ENCODE measurements around the gene SUPT3H. TPM values are rescaled to one million over a fixed set of nuclear protein-coding genes. Genes with fewer than 3 reads are reported as not detected.

The SUPT3H gene
- total and polyA plus RNA-seq, 12 donors = 2.1 to 6.2 (median 3.5) TPM

DNA sequence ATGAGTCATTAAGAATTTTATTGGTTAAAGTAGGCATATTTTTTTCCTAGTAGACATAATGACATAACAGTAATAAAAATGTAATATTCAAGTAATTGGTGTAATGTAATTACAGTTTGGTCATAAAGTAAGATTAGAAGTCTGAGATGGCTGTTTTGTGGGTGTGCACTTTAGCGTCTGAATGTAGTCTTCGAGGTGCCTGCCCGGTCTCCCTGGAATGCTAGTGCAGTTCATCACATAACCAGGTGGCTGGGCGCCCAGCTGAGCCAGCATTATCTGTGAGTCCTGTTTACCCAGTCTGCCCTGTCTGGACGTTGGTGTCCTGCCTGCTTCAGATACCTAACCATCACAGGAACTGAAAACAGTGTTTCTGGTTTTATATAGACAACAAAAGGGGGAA, 571.1 kb downstream of the SUPT3H start:
- no peak overlapping the region for H3K4me3 ChIP-seq
- DNase-seq (no peak), ATAC-seq (no peak)
- TF ChIP-seq, protein P1, sequence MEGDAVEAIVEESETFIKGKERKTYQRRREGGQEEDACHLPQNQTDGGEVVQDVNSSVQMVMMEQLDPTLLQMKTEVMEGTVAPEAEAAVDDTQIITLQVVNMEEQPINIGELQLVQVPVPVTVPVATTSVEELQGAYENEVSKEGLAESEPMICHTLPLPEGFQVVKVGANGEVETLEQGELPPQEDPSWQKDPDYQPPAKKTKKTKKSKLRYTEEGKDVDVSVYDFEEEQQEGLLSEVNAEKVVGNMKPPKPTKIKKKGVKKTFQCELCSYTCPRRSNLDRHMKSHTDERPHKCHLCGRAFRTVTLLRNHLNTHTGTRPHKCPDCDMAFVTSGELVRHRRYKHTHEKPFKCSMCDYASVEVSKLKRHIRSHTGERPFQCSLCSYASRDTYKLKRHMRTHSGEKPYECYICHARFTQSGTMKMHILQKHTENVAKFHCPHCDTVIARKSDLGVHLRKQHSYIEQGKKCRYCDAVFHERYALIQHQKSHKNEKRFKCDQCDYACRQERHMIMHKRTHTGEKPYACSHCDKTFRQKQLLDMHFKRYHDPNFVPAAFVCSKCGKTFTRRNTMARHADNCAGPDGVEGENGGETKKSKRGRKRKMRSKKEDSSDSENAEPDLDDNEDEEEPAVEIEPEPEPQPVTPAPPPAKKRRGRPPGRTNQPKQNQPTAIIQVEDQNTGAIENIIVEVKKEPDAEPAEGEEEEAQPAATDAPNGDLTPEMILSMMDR (IDR thresholded peaks at IDR 0.05) = no peak
- intact Hi-C loops (cut with DNase I) = loop anchor here in 1 of 10 donors (10.0 kb wide), 1 partner anchor 312 kb away; no protein-coding TSS in a partner anchor
- H3K4me1 ChIP-seq = peaks cover 0 to 6% (median 0%) of the 10 kb centered on the region in 9 donors
- no peaks in the 10 kb centered on the region for H3K27me3 ChIP-seq
- H3K9me3 ChIP-seq = no peaks in the 10 kb centered on the region
- WGBS, 2 donors = 62 to 82% methylated on average over 5 of the region's 5 CpGs
- H3K36me3 ChIP-seq = no peaks in the 10 kb centered on the region
- no peak overlapping the region for H3K27ac ChIP-seq

DNA sequence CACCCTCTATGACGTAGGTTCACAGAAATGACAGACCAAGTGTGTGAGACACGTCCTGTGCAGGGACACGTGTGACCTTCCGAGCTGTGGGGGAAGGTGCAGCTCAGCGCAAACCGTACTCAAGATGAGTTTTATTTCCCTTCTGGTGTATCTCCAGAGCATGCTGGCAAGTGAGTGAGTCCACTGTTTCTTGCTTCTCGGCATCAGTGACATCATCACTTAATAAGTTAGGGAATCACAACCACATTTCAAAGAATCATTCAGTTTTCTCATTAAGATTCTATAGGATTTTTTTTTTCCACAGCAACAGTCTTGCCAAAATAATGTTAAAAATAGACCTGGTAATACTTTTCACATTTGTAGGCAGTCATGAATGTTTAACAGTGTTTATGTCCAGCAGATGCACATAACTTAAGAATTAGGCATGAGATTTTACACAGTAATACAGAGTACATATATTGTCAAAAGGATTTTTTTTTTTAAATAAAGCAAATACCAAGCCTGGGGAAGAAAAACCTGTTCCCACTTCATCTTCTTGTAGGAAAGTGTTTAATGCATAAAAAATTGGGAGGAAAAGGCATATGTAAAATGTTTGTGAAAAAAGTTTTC, 572.4 kb downstream of the SUPT3H start:
- TF ChIP-seq, protein P1 (IDR thresholded peaks at IDR 0.05) = no peak
- intact Hi-C loops (cut with DNase I) = loop anchor here in 1 of 10 donors (10.0 kb wide), 1 partner anchor 311 kb away; no protein-coding TSS in a partner anchor
- no peak overlapping the region for H3K4me3 ChIP-seq
- peaks cover 0 to 8% (median 0%) of the 10 kb centered on the region in 9 donors for H3K4me1 ChIP-seq
- H3K27ac ChIP-seq = no peak overlapping the region
- WGBS, 2 donors = 70 to 74% methylated on average over 7 of the region's 7 CpGs
- DNase-seq (no peak), ATAC-seq (no peak)
- no peaks in the 10 kb centered on the region for H3K36me3 ChIP-seq
- H3K9me3 ChIP-seq = no peaks in the 10 kb centered on the region
- H3K27me3 ChIP-seq = peaks cover 0 to 8% (median 0%) of the 10 kb centered on the region in 7 donors

DNA sequence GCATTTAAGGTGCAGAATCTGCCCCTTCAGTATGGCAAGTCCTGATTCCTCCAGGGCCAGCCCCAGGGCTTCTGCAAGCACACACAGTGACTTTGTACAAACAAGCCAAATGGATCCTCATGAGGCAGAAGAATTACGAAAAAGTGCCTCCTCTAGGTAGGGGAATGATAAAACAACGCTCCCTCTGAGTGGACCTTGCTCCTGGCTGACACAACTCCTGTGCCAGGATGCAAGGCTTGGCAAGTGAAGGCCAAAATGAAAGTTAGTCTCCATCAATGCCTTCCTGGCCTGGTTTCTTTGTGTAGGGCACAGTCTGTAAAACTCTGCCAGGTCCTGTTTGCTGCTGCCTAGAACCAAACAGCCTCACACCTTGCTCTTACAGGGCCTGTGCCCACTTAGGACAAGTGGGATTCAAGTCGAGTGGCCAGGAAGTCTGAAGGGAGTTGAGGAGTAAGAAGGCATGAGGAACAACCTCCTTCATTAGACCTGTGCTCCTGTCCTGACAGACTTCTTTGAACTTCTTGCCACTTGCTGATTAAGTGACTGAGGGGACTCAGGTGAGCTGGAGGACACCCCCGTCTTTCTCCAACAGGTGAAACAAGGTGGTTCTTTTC, 573.1 kb downstream of the SUPT3H start:
- H3K27ac ChIP-seq = no peak overlapping the region
- 82 to 85% methylated on average over 4 of the region's 4 CpGs for WGBS, 2 donors
- peaks cover 0 to 8% (median 0%) of the 10 kb centered on the region in 7 donors for H3K27me3 ChIP-seq
- H3K36me3 ChIP-seq = no peaks in the 10 kb centered on the region
- DNase-seq = no peak
- TF ChIP-seq, protein P1 (IDR thresholded peaks at IDR 0.05) = no peak
- H3K4me3 ChIP-seq = no peak overlapping the region
- H3K9me3 ChIP-seq = no peaks in the 10 kb centered on the region
- H3K4me1 ChIP-seq = peaks cover 0 to 14% (median 0%) of the 10 kb centered on the region in 9 donors
- intact Hi-C loops (cut with DNase I) = loop anchor here in 1 of 10 donors (10.0 kb wide), 1 partner anchor 310 kb away; no protein-coding TSS in a partner anchor
- no peak for ATAC-seq

DNA sequence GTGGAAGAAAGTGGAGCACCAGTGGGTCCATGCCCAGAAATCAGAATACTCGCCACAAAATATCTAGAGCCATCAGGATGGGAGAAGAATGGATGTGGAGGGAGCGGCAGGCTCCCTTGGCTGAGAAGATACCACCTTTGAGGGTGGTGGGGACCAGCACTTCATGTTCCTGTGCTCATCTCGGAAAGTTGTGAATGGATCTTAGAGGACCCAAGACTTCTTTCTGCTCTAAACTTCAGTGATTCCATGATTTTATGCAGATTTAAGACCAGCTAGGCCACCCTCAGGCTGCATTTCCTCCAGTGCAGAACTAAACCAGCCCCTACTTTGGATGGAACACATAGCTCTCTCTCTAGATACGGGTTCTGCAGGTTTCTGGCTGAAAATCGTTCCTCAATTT, 573.7 kb downstream of the SUPT3H start:
- 91 to 93% methylated on average over 5 of the region's 5 CpGs for WGBS, 2 donors
- DNase-seq (no peak), ATAC-seq (no peak)
- Histone ChIP-seq H3K4me1 (peaks cover 0 to 14% (median 0%) of the 10 kb centered on the region in 9 donors), H3K27me3 (peaks cover 0 to 8% (median 3%) of the 10 kb centered on the region in 7 donors), H3K9me3 (no peaks in the 10 kb centered on the region), H3K4me3 (no peak overlapping the region), H3K27ac (no peak overlapping the region), H3K36me3 (no peaks in the 10 kb centered on the region)
- TF ChIP-seq, protein P1 (IDR thresholded peaks at IDR 0.05) = no peak
- intact Hi-C loops (cut with DNase I) = loop anchor here in 1 of 10 donors (10.0 kb wide), 1 partner anchor 309 kb away; no protein-coding TSS in a partner anchor

All from heart right ventricle (tissue), 16 donors.